ENCODE results near the gene S100A7A.

Gene S100A7A

DNA sequence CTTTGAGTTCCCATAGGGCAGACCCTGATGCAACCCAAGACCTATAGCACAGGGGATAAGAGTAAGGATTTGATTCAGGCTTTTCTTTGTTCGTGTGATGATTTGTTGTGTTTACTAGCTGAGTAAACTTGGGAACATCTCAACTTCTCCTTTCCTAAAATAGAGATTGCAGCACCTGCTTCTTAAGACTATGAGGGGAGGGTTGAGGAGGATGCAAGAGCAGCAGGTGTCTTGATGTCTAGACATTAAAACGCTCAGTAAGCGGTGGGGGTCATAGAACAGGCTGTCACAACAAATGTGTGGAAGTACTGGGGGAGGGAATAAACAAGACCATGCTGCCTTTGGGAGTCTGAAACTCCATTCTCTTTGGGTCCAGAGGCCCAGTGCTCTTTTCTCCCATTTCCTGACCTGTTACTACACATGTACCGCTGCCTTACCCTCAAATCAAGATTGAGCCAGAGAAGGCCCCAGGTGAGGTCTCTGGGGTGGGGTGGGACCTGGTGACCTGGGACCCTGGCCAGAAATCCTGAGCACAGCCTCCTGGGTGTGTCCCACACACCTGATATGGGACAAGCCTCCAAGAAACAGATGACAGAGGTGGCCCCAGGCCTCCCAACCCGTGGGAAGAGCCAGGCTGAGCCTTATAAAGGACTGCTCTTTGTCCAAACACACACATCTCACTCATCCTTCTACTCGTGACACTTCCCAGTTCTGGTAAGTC, at the start of gene S100A7A:
S100A7A (plus strand) TSS at position 671 of the 721 bp plus-strand sequence. CDS start 1,563 bp downstream, outside the sequence.
- no peak for DNase-seq (ENCODE audit: low read depth in 2 of 2)

DNA sequence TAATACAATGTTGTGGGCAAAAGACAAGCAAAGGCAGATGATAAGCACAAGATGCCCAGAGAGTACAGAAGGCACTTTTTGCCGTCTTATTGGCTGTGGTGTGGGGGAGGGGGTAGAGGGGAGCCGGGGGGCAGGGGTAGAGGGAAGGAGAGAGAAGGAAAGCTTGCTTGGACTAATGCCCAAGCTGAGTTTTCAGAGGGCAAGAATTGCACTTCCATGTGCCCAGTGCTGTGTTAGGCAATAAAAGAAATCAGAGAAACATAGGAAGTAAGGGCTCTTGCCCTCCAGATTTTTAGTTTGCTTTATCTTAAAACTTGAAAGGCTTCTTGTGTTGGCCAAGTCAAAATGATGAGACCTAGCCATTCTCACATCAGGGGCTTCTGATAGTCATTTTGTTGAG, 49.2 kb upstream of the S100A7A start:
- DNase-seq (ENCODE audit: low read depth in 2 of 2) = no peak

DNA sequence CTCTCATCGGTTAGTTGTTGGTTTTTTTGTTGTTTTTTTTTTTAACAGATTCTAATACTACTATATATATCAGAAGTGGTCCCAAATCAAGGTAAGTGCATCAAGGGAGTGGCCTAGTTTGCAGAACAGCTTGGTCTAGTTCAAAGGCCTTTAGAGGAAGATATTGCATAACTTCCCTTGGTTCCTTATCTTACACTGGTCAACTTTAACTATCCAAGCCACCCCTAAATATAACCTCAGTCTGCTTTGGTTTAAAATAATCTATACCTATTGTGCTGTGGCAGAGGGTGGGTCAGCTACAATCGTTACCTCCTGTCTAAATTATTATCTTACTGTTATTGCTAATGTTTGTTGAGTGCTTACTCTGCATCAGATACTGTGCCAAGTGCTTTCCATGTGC, 47.8 kb upstream of the S100A7A start:
- DNase-seq (ENCODE audit: low read depth in 2 of 2) = no peak

DNA sequence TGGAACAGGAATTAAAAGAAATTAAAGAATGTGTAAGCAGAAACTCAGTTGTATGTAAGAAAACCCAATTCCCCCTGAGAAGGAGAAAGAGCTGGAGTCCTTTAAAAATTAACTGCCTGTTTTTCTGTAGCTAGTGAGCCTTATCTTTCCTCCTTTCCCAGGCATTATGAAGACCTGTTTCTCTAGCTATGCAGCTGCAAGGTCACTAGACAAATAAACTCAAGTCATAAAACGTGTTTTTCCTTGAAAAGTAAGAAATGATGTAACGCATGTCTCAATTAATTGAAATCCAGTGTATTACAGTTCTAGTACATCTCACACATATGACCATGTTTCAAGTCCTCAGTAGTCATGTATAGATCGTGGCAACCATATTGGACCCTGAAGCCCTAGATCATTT, 46.2 kb upstream of the S100A7A start:
- DNase-seq (ENCODE audit: low read depth in 2 of 2) = no peak

DNA sequence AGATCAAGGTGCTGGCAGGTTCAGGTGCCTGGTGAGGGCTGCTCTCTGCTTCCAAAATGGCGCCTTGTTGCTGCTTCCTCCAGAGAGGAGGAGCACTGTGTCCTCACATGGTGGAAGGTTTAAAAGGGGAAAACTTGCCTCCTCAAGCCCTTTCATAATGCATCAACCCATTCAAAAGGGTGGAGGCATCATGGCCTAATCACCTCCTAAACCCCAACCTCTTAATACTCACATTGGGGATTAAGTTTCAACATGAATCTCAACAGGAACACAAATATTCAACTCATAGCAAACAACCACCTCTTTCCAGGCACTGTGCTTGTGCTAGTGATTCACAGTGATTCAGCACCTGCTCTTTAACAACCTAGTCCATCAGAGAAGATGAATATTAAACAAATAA, 45.1 kb upstream of the S100A7A start:
- DNase-seq (ENCODE audit: low read depth in 2 of 2) = no peak

DNA sequence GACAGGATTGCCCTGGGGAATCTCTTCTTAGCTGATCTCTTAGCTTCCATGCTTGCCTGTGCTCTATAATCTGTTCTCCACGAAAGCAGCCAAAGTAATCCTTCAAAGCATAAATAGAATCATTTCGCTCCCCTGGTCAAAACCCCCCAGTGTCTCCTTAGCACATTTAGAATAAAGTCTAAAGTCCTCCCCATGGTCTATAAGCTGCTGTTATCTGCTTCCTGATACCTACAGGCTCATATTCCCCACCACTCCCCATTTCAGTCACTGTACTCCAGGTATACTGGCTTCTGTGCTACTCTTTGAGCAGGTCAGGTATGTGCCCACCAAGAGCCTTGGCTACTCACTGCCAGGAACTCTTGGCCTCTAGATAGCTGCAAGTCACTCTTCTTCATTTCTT, 43.7 kb upstream of the S100A7A start:
- DNase-seq (ENCODE audit: low read depth in 2 of 2) = no peak

DNA sequence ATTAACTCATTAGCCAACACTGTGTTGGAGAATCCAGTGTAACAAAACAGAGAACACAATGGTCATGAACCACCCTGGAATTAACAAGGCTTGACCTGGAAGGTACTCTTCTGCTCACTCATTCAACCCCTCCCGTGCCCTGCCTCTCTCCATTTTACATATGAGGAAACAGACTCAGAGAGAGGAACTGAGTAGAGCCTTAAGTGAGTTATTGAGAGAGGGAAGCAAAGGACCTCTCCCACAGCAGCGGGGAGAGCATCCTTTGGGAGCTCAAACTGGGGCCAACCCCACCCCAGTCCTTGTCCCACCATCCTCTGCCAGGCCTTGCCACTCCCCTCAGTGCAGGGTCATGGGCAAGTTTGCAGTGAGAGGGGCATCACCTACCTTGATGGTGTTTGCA, 42.2 kb upstream of the S100A7A start:
- no peak for DNase-seq (ENCODE audit: low read depth in 2 of 2)

DNA sequence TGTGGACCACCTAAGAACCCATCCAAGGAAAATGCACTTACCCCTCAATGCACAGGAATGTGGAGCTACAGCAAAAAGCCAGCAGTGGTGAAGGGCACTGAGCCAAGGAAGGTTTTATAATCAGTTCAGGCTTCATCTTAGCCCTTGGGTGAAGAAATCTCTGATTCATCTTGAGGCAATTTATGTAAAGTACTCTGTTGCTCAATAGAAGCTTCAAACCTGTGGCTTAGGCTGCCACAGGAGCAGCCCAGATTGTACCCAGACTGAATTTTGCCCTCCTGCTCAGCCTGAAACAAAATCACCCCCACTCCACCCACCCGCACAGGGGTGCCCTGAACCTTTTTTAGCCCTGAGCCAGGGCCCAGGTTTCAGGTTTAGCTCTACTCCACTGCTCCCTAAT, 40.8 kb upstream of the S100A7A start, which contains the start of gene S100A12:
S100A12 (minus strand) TSS at position 111 of the 400 bp plus-strand sequence. CDS start 1,029 bp downstream, outside the sequence.
- DNase-seq (ENCODE audit: low read depth in 2 of 2) = no peak

DNA sequence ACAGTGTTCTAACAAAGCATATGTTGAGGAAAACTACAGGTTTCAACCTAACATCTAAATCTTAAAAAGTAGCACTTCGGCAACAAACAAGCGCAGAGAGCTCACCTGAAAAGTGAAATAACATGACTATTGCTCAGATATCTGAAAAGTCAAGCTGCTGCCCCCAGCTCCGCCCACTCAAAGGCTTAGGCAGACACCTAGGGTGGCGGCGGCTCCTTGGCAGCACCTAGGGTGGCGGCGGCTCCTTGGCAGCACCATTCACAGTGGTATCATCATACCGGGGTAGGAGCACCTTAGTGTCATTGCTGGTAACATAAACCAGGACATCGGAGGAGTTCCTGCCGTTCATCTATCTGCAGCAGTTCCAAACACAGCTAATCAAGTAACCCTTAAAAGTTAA, 36.7 kb upstream of the S100A7A start:
- DNase-seq (ENCODE audit: low read depth in 2 of 2) = no peak

DNA sequence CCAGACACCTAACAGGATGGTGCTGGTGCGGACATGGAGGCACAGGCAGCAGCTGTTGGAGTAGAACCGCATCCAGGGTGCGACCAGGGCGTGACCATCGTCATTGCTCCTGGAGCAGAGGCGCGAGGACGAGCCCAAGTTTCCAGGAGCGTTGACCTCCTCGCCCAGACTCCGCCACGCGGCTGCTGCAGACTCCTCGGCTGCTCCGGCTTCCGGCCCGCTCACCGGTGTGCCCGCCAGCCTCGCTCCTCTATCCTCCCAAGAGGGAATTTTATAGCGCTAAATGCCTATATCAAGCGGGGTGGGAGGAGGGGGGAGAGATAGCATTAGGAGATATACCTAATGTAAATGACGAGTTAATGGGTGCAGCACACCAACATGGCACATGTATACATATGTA, 35.6 kb upstream of the S100A7A start:
- no peak for DNase-seq (ENCODE audit: low read depth in 2 of 2)

DNA sequence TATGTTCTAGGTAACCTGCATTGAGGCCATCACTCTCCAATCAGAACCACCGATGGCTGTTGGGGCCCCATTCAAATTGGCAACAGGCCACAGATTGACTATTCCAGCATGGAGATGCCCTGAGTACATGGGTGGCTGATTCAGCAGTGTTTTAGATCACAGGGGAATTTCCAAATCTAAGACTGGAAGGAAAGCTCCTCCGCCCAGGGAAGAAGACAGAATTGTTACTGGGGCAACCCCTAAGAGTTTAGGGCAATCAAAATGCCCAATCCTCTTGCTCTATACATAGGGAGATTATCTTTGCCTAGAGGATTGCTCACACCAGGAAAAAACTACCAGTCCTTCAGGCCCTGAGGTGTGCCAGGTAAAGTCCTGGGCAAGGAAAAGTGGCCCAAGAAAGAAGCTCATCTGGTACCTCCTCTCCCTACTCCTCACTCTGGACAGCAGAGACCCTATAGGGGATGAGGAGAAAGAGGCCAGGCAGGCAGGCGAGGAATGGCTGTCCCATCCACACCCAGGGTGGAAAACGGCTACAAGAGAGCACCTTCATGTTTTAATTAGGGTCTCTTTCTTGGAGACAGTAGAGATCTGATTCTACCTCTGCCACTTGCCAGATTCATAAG, 31.3 kb upstream of the S100A7A start:
- DNase-seq (ENCODE audit: low read depth in 2 of 2) = no peak

DNA sequence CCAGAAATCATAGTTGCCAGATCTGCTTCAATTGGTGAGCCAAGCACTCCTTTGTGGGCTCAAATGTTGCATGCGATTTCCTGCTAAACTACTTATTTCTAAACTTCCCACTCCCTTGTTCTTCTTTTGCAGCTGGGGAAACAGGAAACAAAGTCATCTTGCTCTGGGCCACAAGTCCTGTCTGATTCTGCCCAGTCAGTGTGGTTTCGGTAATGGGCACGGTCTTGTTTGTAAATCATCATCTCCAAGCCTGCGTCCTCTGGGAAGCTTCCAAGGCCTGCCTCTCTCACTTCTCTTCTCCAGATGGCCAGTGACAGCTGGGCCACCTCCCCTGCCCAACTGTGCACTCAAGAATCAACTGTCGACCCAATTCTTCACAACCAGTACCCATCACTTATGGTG, 29.8 kb upstream of the S100A7A start:
- DNase-seq (ENCODE audit: low read depth in 2 of 2) = no peak

DNA sequence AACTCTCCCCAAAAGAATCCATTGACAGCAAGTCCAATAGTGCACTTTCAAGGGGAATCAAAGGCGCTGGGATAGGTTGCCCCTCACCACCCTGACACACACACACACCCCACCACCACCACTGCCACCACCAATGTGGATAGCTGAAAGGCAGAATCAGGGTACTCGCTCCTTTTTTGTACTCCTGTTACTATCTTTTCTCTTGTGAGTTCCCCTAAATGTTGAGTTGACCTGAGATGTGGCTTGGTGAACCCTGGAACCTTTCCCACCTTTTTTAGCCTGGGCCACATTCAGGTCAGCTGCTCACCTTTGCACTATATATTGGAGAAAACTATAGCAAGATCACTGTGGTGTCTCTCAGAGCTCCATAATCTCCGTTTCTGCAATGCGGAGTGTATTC, 29.3 kb upstream of the S100A7A start:
- DNase-seq (ENCODE audit: low read depth in 2 of 2) = no peak

DNA sequence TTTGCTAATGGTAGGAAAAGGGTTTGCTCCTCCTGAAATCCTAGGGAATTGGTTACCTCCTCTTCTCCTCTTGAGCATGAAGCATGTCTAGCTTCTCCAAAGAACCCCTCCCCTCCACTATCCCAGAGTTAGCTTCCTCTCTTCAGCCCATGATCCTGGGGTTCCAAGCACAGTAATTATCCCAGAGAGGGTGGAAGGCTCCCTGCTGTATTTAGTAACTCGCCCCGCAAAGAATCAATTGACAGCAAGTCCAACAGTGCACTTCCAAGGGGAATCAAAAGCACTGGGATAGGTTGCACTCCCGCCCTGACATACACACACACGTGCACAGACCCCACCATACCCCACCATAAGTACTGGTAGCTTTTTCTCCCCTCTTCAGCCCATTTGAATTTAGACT, 28.5 kb upstream of the S100A7A start:
- DNase-seq (ENCODE audit: low read depth in 2 of 2) = no peak

DNA sequence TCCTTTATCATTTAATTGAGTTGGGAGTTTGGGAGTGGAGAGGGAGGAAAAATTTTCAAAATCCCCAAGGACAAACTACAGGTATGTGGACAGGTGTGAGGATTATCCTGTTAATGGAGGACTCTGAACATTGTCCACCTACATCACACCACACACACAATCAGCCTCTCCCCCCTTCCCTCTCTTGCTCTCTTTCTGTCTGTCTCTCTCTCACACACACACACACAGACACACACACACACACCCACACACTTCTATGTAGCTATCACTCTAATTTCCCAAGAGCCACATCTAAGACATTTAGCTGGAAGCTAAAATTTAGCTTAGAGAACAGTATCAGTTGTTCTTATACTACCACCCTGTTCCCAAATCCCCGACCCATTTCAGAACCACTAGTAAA, 26.9 kb upstream of the S100A7A start:
- no peak for DNase-seq (ENCODE audit: low read depth in 2 of 2)

DNA sequence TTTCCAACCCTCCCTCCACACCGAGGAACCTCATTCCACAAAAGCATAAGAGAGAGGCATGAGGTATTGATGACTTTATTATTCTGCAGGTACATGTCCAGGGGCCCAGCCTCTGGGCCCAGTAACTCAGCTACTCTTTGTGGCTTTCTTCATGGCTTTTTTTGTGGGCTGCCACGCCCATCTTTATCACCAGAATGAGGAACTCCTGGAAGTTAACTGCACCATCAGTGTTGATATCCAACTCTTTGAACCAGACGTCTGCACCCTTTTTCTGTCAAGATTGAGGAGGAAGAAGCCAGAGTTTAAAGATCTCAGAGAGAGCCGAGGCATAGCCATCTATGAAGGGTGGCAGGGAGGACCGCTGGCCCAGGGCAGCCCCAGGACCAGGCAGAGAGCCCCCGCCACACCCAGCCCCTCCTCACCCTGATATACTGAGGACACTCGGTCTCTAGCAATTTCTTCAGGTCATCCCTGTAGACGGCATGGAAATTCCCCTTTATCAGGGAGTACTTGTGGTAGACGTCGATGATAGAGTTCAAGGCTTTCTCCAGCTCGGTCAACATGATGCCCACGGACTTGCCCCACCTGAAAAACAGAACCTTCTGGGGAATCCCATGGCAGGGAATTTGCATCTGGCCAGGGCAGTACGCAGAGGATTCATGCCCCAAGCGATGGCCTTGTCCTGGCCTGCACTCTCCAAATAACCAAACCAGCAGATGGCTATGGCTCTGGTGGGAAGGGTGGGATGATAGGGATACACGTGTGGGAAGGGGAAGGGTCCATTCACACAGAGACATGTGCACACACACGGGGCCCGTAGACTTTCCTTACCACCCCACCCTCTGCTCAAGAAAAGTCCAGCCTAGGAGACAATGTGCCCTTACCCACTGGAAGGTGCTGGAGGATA, 26.1 kb upstream of the S100A7A start:
- DNase-seq (ENCODE audit: low read depth in 2 of 2) = no peak

DNA sequence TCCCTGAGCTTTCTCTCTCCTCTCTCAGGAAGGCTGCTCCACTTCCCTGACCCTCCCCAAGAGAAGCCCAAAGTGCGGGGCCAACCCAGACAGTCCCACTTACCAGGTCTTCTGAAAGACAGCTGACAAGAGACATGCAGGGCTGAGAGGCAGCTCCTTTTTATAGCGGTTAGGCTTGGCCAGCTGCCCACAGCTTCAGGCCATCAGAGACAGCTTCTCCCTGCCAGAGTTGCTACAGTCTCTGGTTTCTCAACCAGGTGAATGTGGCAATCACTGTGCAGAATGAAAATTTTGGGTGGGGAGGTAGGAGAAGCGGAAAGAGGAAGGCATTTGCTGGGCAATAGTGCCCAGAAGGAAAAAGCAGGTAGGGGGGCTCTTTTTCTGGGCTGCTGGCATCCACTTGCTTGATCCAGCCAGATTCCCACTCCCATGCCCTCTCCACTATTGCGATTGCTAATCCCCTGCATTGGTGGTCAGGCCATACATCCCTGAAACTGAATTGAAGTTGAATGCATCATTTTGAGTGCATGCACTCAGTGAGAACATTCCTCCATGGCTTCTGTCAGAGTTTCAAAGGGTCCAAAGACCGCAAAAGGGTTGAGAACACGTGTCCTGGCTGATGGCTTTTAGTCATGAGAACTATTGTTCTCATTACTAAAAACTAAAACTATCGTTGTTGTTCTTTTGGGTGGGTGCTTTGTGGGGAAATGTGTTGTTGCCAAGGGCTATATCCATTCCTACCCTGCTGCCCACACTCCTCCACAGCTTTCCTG, 25.2 kb upstream of the S100A7A start, which contains the start of gene S100A8:
S100A8 (minus strand) TSS at position 136 of the 773 bp plus-strand sequence. CDS start 538 bp downstream, outside the sequence.
- no peak for DNase-seq (ENCODE audit: low read depth in 2 of 2)

DNA sequence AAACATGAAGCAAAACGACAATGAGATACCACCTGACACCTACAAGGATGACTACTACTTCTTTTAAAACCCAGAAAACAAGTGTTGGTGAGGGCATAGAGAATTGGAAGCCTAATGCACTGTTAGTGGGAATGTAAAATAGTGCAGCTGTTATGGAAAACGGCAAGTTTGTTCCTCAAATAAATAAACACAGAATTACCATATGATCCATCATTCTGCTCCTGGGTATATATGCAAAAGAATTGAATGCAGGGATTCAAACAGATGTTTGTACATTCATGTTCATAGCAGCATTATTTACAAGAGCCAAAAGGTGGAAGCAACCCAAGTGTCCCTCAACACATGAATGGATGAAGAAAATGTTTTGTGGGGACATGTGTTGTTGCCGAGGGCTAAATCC, 24.1 kb upstream of the S100A7A start:
- no peak for DNase-seq (ENCODE audit: low read depth in 2 of 2)

DNA sequence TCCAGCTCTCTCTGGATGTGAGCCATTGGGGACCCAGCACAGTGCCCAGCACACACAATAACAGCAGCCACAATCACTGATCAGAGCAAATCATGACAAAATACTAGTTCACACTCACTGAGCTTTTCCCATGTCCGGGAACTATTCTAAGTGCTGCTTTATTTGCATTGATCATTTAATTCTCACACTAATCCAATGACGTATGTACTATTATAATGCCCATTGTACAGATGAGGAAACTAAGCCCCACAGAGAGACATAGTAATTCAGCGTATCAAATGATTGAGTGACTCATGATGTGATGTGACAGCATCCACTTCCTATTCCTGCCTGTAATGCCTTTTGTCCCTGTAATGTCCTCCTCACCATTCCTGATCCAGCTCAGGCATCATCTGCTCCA, 23.5 kb upstream of the S100A7A start:
- no peak for DNase-seq (ENCODE audit: low read depth in 2 of 2)

DNA sequence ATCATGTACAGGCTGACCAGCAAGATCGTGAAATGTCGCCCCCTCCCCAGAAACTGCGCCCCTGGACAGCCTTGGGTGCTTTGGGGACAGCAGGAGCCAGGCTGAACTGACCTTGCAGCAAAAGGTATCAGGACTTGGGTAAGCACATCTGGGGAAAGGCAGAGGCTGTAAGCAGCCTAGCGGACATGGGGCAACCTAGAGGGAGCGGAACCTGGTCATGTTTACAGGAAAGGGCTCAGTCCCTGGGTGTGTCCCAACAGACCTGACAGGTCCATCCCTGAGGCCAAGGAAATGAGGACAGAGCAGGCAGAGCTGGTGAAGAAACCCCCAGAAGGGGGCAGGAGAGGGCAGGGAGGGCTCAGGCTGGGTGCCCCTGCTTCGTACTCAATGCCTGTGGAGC, 22.4 kb upstream of the S100A7A start:
- DNase-seq (ENCODE audit: low read depth in 2 of 2) = no peak

DNA sequence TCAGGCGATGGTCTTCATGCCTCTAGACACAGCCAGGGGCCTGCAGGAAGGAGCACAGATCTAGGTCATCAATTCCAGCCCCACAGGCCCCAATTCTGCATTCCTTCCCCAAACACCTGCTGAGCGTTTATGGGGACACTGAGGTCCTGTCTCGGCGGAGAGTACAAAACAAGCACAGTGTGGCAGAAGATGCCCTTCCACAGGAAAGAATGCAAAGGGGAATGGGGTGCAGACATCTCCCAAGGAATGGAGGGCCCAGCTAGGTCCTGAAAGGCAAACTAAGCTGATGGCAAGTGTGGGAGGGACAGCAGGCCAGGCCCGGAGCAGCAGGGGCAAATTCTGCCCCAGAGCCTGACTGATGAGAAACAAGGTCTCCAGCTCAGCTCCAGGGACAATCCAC, 21.9 kb upstream of the S100A7A start:
- DNase-seq (ENCODE audit: low read depth in 2 of 2) = no peak
